Fibroblast of pulmonary artery (primary cell): Measurements from ENCODE around the gene ASPA.

ENCODE experiments used
- DNase-seq: peaks from one replicate; pipeline ENCODE4 v3.0.0-alpha.2; 2010; ENCODE audit warnings: low read depth
- H3K4me3 ChIP-seq: replicated peaks from 2 replicates; pipeline ENCODE4 v1.5.1; 2011; ENCODE audit warnings: low read depth, mild to moderate bottlenecking, control low read depth, low read length, moderate library complexity
- TF ChIP-seq, protein P1 (sequence below): IDR thresholded peaks from 2 replicates; pipeline ENCODE4 v1.5.1; 2011; ENCODE audit warnings: mild to moderate bottlenecking, control low read depth, low read length, inconsistent platforms; ENCODE audit errors: missing control alignments

ASPA gene

DNA sequence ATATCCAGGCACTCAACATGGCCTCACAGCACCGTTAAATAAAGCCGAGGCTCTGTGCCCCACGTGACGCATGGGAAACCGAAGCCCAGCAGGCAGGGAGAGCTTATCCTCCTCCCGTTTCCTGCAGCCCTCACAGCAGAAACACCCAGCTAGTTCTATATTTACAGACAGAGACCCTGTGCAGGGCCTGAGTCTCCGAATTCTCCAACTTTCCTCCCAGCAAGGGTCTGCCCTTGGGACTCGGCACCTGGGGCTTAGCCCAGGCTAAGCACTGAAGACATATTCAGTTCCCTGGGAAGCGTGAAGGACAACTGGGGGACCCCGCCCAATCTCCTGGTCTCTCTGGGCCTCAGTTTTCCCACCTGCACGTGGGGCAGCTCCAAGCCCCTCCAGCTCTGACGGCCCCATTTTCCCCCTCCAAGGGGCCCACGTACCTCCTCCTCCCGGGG, 52.6 kb downstream of the ASPA start:
- H3K4me3 ChIP-seq, result no peak overlapping the region
- TF ChIP-seq, protein P1, sequence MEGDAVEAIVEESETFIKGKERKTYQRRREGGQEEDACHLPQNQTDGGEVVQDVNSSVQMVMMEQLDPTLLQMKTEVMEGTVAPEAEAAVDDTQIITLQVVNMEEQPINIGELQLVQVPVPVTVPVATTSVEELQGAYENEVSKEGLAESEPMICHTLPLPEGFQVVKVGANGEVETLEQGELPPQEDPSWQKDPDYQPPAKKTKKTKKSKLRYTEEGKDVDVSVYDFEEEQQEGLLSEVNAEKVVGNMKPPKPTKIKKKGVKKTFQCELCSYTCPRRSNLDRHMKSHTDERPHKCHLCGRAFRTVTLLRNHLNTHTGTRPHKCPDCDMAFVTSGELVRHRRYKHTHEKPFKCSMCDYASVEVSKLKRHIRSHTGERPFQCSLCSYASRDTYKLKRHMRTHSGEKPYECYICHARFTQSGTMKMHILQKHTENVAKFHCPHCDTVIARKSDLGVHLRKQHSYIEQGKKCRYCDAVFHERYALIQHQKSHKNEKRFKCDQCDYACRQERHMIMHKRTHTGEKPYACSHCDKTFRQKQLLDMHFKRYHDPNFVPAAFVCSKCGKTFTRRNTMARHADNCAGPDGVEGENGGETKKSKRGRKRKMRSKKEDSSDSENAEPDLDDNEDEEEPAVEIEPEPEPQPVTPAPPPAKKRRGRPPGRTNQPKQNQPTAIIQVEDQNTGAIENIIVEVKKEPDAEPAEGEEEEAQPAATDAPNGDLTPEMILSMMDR, result no peak
- DNase-seq, result peak; percentile 7

DNA sequence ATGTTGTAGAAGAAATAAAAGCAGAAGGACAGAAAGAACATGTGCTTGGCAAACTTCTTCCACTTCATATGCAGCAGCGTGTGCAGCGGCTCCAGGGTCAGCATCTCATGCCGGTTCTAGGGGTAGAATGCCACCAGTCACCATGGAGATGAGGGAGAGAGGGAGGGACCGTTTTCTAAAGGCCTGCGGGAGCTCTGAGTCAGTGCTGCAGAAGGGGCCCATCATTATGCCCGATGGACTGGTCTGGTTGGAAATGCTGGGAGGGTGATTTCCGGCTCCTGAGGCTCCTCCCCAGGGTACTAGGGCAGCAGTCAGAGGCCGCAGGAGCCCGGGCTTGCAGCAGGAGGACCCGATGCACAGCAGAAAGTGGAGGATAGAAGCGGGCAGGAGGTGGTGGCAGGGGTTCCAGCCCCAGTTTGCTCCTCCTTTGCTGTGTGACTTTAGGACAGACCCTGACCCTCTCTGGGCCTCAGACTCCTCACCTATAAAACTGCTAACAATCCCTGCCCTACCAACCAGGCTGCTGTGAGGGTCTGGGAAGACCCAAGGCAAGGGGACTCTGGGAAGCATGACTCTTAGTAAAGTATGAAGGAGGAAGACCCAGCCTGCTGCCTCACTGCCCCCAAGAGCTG, 53.2 kb downstream of the ASPA start:
- TF ChIP-seq, protein P1, result no peak
- H3K4me3 ChIP-seq, result no peak overlapping the region
- DNase-seq, result peak; percentile 49

DNA sequence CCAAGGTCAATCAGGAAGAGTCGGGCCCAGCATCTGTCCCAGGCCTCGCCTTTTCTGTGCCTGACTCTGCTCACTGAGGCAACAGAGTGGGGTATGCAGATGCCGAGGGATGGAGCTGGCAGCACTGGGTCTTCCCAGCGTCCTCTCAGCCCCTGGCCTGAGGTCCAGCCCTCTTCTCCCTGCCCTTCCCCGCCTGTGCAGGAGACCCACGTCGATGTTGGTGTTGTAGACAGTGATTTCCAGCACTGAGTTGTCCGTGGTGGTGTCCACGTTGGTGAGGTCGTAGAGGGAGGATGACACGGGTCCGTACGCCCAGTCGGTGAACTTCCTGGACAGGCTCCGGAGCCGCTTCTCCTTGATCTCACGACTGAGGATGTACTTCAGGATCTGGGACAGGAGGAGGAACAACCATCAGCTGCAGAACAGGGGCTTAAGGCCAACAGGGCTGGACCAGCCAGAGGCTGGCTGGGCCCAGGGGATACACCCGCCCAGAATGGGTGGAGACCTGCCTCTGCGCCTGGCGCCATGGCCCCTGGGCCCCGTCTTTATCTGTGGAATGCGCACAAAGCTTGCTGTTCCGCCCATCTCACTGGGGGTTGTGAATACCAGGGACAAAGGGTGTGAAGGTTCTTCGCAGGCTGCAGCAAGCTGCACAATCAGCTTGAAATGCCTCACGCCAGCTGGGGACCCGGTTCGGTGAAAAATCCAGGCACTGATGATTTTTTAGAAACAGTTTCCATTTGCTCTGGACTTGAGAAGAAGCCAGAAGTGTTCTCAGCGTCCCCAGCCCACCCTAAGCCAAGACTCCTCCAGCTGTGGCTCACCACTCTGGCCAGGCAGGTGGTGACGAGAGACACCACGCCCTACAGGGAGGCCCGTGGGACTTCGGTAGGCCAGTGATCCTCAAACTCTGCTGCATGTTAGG, 54.3 kb downstream of the ASPA start:
- DNase-seq, result peak; percentile 90
- TF ChIP-seq, protein P1, result no peak
- H3K4me3 ChIP-seq, result peak overlapping the region; percentile 17

DNA sequence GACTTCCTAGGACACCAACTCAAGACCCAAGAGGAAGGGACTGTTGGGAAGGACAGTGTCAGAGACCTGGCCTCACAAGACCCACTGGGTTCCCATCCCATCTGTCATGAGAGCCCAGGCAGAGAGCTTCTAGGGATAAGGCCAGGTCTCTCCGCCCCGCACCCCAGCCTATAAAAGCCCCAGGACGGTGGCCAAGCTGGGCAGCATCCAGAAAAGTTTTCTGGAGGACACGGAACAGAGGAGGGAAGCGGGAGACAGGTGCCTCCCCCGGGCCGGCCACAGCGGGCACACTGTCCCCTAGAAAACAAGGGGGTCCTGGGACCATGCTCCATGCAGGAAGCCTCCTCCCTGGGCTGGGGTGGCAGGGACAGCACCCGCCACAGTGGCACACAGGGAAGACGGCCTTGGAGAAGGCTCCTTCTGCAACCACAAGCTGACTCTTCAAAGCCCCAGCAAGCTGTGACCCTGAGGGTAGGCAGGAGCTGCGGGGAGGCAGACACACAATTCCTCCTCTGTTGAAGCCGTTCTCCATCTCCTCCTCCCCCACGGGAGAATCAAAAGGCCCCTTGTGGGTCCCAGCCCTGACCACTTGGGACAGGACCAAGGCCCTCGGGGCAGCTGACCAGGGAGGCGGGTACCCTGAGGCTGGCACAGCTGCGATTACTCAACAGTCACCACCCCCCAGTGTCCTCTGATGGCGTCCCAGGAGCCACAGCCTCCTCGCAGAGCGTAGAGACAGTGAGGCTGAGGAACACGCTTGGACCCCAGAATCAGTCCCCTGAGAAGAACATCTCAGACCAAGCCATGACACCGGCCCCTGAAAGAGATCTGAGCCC, 55.7 kb downstream of the ASPA start:
- DNase-seq, result no peak
- no peak overlapping the region for H3K4me3 ChIP-seq
- TF ChIP-seq, protein P1, result no peak

DNA sequence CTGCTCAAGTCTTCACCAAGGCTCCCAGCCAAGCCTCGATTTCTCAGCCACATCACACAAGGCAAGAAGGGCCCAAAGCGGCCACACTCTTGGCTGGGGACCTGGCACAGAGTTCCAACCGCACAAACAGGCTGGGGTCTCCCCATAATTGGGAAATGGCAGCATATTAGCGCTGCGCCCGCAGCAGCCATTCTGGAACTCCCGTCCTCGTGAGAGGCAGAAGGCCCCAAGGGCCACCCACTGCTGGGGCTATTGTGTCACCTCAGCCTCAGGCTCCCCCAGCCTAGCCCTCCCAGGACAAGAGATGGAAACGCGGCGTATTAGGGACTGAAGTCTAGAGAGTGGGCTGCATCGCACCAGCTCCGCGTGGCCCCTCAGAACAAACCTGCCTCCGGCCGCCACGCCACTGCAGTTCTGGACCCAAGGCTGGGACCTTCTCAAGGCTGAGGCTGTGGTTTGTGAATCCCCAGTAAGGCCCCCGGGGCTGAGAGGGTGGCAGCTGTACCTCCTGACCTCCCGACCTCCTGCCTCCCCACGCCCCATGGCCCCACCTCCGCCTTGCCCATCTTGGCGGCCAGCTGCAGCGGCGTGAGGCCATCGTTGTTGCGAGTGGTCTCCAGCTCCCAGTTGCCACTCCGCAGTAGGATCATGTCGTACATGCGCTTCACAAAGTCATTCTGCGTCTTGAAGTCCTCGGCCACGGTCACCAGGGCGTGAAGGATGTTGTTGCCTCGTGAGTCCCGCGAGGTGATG, 56.5 kb downstream of the ASPA start:
- no peak for DNase-seq
- H3K4me3 ChIP-seq, result no peak overlapping the region
- TF ChIP-seq, protein P1, result no peak

DNA sequence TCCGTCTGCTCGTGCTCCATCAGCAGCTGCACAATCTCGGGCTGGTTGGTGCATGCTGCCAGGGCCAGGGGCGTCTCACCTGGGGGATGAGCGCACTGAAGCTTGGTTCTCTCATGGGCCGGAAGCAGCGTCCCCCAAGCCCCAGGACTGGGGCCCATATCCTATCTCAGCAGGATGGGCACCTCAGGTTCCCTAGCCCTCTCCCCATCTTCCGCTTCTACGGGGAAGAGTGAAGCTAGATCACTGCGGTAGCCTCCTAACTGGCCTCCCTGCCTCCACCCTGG, 57.0 kb downstream of the ASPA start:
- TF ChIP-seq, protein P1, result no peak
- H3K4me3 ChIP-seq, result no peak overlapping the region
- no peak for DNase-seq
